SU-DHL-6 (cell line): Measurements from ENCODE around the gene CAPN1.

Experiments
- CTCF ChIP-seq: fragments of 200-600 bp; sonication (generic); IDR thresholded peaks from one replicate; pipeline ENCODE4 v1.5.1; 2017; ENCODE audit warnings: antibody characterized with exemption, mild to moderate bottlenecking, low read length, moderate library complexity; ENCODE audit not compliant: insufficient read depth, poor library complexity, severe bottlenecking
- EZH2phosphoT487 ChIP-seq: fragments of 200-600 bp; sonication (generic), shearing (Covaris generic); conservative IDR thresholded peaks from 2 replicates; pipeline ENCODE4 v1.6.1; 2018; ENCODE audit warnings: mild to moderate bottlenecking, antibody characterized with exemption, low read length, moderate library complexity, mixed read lengths

GRCh38 chr11:65183201-65183891 lies 1.6 kb downstream of the CAPN1 start:
- no peak for TF ChIP-seq CTCF
- no peak for TF ChIP-seq EZH2phosphoT487
